Heart right ventricle (tissue), 16 donors: ENCODE measurements around the gene R3HDM1. TPM values are rescaled to one million over a fixed set of nuclear protein-coding genes. Genes with fewer than 3 reads are reported as not detected.

ENCODE experiments used
- ATAC-seq, 8 donors: fragments of 200-7000 bp; cut with Tn5 transposase; one replicate each; pipeline ENCODE4 v1.9.1; 2020; ENCODE audit warnings: mild to moderate bottlenecking in 8 of 8, moderate library complexity in 8 of 8, moderate number of reproducible peaks in 1 of 8
- DNase-seq, 2 donors: peaks; one replicate each; pipeline ENCODE4 v3.0.0-alpha.2; 2020
- H3K27ac ChIP-seq, 10 donors: fragments of 200-600 bp; sonication (generic) in 2 of 10; one replicate each; pipeline versions ENCODE4 v1.5.0 to v1.8.0; 2020 to 2022; ENCODE audit warnings: mild to moderate bottlenecking in 3 of 10
- H3K27me3 ChIP-seq, 7 donors: fragments of 200-600 bp; one replicate each; pipeline ENCODE4 v1.8.0; 2021 to 2022; ENCODE audit warnings: mild to moderate bottlenecking in 2 of 7
- H3K36me3 ChIP-seq, 9 donors: fragments of 200-600 bp; sonication (generic) in 1 of 9; one replicate each; pipeline versions ENCODE4 v1.5.0 to v1.8.0; 2020 to 2022; ENCODE audit warnings: mild to moderate bottlenecking in 2 of 9
- H3K4me1 ChIP-seq, 9 donors: fragments of 200-600 bp; sonication (generic) in 1 of 9; one replicate each; pipeline versions ENCODE4 v1.5.0 to v1.8.0; 2020 to 2022; ENCODE audit warnings: mild to moderate bottlenecking in 4 of 9
- H3K4me3 ChIP-seq, 10 donors: fragments of 200-600 bp; sonication (generic) in 2 of 10; one replicate each; pipeline versions ENCODE4 v1.5.0 to v1.8.0; 2020 to 2022; ENCODE audit warnings: mild to moderate bottlenecking in 7 of 10, moderate library complexity in 2 of 10
- H3K9me3 ChIP-seq, 11 donors: fragments of 200-600 bp in 10 of 11; sonication (generic) in 2 of 11; one replicate each; pipeline versions ENCODE4 v1.5.0 to v1.8.0; 2013 to 2022; ENCODE audit warnings: mild to moderate bottlenecking in 2 of 11, control low read depth in 1 of 11, moderate library complexity in 1 of 11
- CTCF ChIP-seq, 9 donors: fragments of 200-600 bp; sonication (generic) in 2 of 9; IDR thresholded peaks; one replicate each; pipeline versions ENCODE4 v1.5.0 to v1.8.0; 2021 to 2022; ENCODE audit warnings: antibody characterized with exemption in 9 of 9, mild to moderate bottlenecking in 5 of 9, moderate library complexity in 1 of 9
- WGBS, 2 donors: extraction: QIAGEN DNeasy Blood & Tissue Kit; methylation state at CpG; one replicate each; pipeline ENCODE4 v1.1.7; 2013; ENCODE audit warnings: inconsistent platforms in 1 of 2; 5-methylcytosine and 5-hydroxymethylcytosine counted together
- intact Hi-C, 10 donors: fragments of 100-400 bp; cut with DNase I; formaldehyde crosslinking; loops; one replicate each; pipeline versions ENCODE4 v1.11.1 to v1.14.2; 2022
- polyA plus RNA-seq, 2 donors: library from polyadenylated mRNA; stranded (reverse); fragments of 200-250 nt; gene quantifications; one replicate each; pipeline ENCODE4 v1.2.3, GENCODE V29; 2013
- total RNA-seq, 10 donors: library from RNA; stranded (reverse); fragmentation: NEBNext Ultra II Directional in 3 of 10; extraction: Animal tissue kit (Norgen Biotek cat#: 25700) in 3 of 10; gene quantifications; one replicate each; pipeline versions ENCODE4 v1.2.1 to v1.2.4, GENCODE V29; 2021 to 2023
- donor health status: Arrhythmogenic right ventricular cardiomyopathy.
- donor health status: ischemic (EF 13 %, LVEDD 7.1; RV severe dilation, severe dysfunction).
- donor health status: healthy with polysubstance abuse.
- donor health status: DM: no; HTN: yes; CAD: no.
- donor health status: DM: no; HTN: no; CAD: no.
- donor health status: ischemic (EF 25% LVEDD 6.9; RV normal size, moderate dysfunction).
- donor health status: ischemic (EF 25% LVEDD 5.7; RV mildly dilated, moderate dysfunction).
- donor health status: healthy.
- donor health status: DM: yes; HTN: yes; CAD: no.
- donor health status: Ischemic cardiomyopathy.
- donor health status: ischemic (EF 35%, LVEDD 5.7; RV mildly dilated, moderate dysfunction).
- donor health status: nonischemic (EF 11% LVEDD 7.7; RV severe dilation, severe dysfunction).
- donor health status: DM: yes; HTN: yes; CAD: no.
- donor health status: PGD.
- donor health status: ischemic (EF 29% LVEDD 5.4; RV normal size, mild dysfunction).
- donor health status: nonischemic (EF 23%, LVEDD 6.1; RV moderate dilation, normal function).

The R3HDM1 gene
- total and polyA plus RNA-seq, 12 donors = 6.1 to 22.2 (median 17.5) TPM

- H3K27me3 ChIP-seq = no peaks in the 10 kb centered on the region
- H3K9me3 ChIP-seq = no peaks in the 10 kb centered on the region
- ATAC-seq (no peak), DNase-seq (no peak)
- intact Hi-C loops = no loop called here
- TF ChIP-seq CTCF (IDR thresholded peaks at IDR 0.05) = no peak
- H3K27ac ChIP-seq = no peak overlapping the region
- peaks cover 0 to 25% (median 0%) of the 10 kb centered on the region in 9 donors for H3K36me3 ChIP-seq
- 50 to 60% methylated on average over 2 of the region's 2 CpGs for WGBS, 2 donors
- H3K4me3 ChIP-seq = no peak overlapping the region
- no peaks in the 10 kb centered on the region for H3K4me1 ChIP-seq
These were observed 196.9 kb downstream of the R3HDM1 start for GRCh38 chr2:135728064-135728743.

DNA sequence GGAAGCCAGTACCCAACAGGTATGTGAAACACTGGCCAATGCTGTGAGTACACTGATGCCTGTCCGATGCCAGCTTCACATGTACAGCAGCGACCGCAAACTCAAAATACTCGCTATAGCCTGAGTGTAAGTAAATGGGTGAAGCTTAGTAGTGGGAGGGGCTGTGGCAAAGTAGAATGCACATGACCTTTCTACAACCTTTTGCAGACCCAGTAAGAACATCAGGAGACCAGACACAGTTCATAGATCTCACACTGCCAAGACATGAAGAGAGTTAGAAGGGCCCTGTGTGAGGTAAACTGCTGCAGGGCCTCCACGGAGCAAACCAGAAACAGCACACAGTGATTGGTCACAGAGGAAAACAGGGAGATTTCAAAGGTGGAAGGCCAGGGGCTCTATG lies 201.3 kb downstream of the R3HDM1 start:
- Histone ChIP-seq H3K9me3 (no peaks in the 10 kb centered on the region), H3K4me3 (no peak overlapping the region), H3K27me3 (no peaks in the 10 kb centered on the region), H3K4me1 (no peaks in the 10 kb centered on the region), H3K36me3 (no peaks in the 10 kb centered on the region), H3K27ac (no peak overlapping the region)
- ATAC-seq (no peak), DNase-seq (no peak)
- intact Hi-C loops = no loop called here
- no peak for TF ChIP-seq CTCF (IDR thresholded peaks at IDR 0.05)
- 93 to 97% methylated on average over 5 of the region's 5 CpGs for WGBS, 2 donors

GRCh38 chr2:135733045-135733444 lies 201.8 kb downstream of the R3HDM1 start:
- TF ChIP-seq CTCF (IDR thresholded peaks at IDR 0.05) = no peak
- intact Hi-C loops = no loop called here
- WGBS, 2 donors = 87 to 91% methylated on average over 2 of the region's 2 CpGs
- Histone ChIP-seq H3K27me3 (no peaks in the 10 kb centered on the region), H3K9me3 (no peaks in the 10 kb centered on the region), H3K27ac (no peak overlapping the region), H3K36me3 (no peaks in the 10 kb centered on the region), H3K4me3 (no peak overlapping the region), H3K4me1 (no peaks in the 10 kb centered on the region)
- no peak for ATAC-seq
- no peak for DNase-seq

- no peak overlapping the region for H3K4me3 ChIP-seq
- intact Hi-C loops = no loop called here
- H3K36me3 ChIP-seq = no peaks in the 10 kb centered on the region
- no peak for TF ChIP-seq CTCF (IDR thresholded peaks at IDR 0.05)
- WGBS, 2 donors = 94 to 96% methylated on average over 5 of the region's 5 CpGs
- no peak overlapping the region for H3K27ac ChIP-seq
- H3K4me1 ChIP-seq = no peaks in the 10 kb centered on the region
- DNase-seq = no peak
- ATAC-seq = no peak
- no peaks in the 10 kb centered on the region for H3K27me3 ChIP-seq
- no peaks in the 10 kb centered on the region for H3K9me3 ChIP-seq
These were observed 205.3 kb downstream of the R3HDM1 start for GRCh38 chr2:135736546-135736945.
